NCI-H1417 (cell line): ENCODE data around the gene MAST1.
"Not testable (repeated sequence)": the region's sequence is repeated elsewhere in the genome, so short reads cannot be mapped to it uniquely, and the experiment has no call there.

Experiments used
- DNase-seq, 3 experiments: peaks; one replicate each; lab custom pipeline; 2025; lab: John Stamatoyannopoulos, UW

The MAST1 gene

DNA sequence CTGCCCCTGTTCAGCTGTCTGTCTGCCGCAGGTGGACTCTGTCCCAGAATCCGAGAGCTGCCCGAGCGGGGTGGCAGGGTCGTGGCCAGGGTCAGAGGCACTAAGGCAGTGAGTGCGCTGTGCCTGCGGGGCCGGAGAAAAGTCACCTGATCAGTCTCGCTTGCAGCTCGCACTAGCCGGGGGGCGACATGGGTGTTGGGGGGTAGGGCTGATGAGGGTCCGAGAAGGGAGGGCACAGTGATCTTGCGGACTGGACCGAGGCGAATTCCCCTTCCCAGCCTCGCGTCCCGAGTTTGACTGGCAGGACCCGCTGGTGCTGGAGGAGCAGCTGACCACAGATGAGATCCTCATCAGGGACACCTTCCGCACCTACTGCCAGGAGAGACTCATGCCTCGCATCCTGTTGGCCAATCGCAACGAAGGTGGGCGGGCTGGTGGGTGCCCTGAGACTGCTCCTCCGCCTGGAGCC is 53.3 kb downstream of the MAST1 start:
- no peak for DNase-seq

- DNase-seq = no peak
Observed at GRCh38 chr19:12893582-12893981, 55.3 kb downstream of the MAST1 start.

DNA sequence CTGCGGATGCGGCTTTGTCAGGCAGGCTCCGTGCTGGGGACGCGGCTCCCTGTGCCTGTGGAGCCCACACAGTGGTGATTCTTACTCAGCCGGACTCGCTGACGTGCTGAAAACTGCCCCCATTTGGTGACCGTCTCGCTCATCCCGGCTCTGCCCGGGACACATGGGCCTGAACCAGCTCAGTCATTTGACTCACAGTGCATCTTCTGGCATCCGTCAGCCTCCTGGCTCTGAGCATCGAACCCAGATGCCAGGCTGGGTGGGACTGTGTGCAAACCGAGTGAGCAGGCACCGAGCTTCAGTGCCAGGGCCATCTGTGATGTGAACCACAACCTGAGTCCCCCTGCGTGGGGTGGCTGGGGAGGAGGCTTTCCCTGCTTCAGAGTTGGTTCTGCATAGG is 58.1 kb downstream of the MAST1 start:
- no peak for DNase-seq

DNA sequence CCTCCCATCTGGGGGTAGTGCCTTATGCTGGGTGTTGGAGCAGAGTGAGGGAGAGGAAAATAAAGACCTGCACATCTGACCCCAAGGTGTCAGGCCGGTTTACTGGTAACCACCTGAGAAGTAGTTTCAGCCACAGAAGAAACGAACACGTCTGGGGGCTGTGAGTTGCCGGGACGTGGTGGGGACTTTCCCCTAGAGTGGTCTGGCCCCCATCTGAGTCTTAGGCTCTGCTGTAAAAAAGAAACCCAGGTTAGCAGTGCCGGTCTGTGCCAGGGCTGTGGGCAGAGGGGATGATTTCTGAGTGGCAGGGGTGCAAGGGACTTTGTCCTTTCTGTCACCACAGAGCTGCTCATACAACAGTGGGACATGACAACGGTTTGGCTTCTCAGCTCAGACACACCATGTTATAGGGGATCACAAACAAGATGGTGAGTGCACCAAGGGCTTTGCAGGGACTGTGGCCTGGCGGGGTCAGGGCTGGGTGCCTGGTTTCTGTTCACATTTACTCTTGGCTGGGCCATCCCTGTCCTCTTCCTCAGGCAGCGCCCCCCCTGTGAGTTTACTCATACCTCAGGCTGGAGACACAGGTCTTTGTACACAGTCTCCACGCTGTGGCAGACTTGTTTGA is 61.7 kb downstream of the MAST1 start:
- DNase-seq = no peak

- no peak for DNase-seq
Observed at GRCh38 chr19:12907166-12907565, 68.9 kb downstream of the MAST1 start.

DNA sequence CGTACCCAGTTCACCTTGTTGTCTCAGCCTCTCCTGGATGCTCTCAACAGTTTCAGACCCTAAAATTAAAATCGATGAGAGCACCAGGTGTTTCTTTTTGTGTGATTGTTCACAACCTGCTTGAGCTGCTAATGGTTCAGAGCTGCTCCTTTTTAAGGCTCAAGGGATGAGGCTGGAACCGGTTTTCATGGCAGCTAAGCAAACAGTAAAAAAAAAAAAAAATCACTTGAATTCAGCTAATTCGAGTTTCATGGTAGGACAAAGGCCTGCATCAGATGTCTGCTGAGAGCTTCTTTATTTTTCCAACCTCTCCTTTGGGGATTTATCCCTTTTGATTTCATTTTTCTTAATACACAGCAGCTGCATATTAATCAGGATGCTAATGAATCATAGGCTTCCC is 74.3 kb downstream of the MAST1 start:
- DNase-seq = peak; percentile 85 to 99 (median 91)

DNA sequence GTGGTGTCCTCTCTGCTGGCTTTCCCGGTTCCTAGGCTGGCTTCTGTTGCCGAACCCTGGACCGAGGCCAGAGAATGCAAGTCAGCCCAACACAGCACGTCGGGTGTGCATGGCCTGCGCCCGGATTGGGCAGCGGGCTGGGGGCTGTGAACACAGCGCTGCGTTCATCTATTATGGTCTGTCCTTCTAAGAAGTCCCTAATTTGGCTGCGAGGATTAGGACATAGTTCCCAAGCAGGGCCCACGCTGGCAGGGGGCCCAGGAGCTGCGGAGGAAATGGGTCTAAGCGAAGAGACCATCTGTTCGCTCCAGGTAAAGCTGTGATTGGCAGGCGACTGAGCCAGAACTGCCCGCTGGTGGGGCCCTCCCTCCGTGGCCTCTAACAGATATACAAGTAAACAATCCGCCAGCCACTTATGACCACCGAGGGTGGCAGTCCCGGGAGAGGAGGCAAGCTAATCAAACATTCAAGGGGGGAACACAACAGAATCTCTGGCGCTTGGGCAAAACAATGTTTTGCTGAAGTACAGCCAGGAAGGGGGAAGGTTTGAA is 74.8 kb downstream of the MAST1 start:
- DNase-seq = peak; percentile 84 to 99 (median 97)

DNA sequence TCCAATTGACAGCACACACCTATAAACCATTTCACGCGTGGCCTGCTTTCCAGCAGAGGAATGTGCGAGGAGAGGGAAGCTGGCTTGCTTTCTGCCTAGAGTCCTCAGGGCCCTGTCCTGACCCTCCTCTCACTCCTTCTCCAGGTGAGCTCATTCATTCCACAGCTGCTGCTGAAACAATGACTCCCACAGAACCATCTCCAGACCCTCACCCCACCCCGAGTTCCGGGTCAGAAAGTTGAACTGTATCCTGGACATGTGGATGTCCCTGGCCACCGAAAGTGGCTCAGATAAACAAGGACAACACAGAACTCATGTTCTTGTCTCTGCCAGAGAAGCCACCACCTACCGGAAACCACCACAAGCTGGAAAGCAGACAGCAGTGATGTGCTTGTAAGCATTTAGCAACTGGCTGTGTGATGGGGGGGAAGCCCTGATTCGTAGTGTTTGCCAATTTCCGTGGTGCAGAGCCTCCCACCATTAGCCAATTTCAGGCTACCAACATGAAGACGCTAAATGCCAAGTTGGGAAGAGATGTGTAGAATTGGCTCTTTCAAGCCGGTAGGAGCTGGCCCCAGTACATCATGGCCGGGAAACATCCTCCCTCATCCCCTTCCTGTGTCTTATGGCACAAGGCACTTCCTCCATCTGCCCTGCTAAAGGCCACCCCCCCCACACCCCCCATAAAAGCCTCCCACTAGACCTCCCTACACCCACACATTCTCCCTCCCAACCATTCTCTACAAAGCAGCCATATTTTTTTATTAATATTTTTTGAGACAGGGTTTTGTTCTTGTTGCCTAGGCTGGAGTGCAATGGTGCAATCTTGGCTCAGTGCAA is 75.8 kb downstream of the MAST1 start:
- DNase-seq = peak in 2 of 3 experiments; percentile 77 to 88

GRCh38 chr19:12915860-12916259 is 77.5 kb downstream of the MAST1 start:
- not testable (repeated sequence) for DNase-seq

DNA sequence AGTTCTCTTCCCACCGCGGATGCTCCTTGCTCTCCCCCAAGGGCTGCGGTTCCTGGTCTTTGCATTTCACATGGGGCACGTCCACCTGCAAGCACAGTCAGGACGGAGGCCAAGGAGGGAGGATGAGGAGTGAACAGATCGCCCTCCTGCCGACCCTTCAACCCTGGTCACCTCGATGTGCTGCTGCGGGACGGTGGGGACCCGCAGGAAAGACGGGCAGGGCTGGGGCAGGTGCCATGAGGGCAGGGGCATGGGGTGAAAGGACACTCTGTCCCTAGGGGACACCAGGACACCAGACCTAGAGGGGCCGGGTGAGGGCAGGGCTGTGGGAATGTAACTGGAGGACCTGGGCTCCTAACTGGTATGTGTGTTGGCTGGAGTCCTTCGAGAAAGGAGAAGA is 79.9 kb downstream of the MAST1 start:
- no peak for DNase-seq

DNA sequence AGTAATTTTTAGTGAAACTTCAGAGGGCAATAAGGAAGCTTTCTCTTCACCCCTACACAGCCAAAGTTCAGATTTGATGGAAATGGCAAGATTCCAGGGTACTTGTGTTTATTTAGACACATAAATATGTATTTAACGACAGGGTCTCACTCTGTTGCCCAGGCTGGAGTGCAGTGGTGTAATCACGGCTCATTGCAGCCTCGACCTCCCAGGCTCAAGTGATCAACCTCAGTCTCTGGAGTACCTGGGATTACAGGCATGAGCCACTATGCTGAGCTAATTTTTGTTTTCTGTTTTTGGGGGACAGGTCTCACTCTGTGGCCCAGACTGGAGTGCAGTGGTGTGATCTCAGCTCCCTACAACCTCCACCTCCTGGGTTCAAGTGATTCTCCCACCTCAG is 82.7 kb downstream of the MAST1 start:
- DNase-seq = no peak

- DNase-seq = no peak
Observed at GRCh38 chr19:12922959-12923358, 84.6 kb downstream of the MAST1 start.
